WTC11 (cell line): ENCODE measurements around the gene DMXL1. TPM values are rescaled to one million over a fixed set of nuclear protein-coding genes. Genes with fewer than 3 reads are reported as not detected.

Experiments
- ATAC-seq: fragments of 200-7000 bp; cut with Tn5 transposase; 2 replicates; pipeline ENCODE4 v1.10.0; 2021; ENCODE audit warnings: mild to moderate bottlenecking, moderate library complexity
- CTCF ChIA-PET: fragments of 300-600 bp; sonication (Branson Sonifier 250); formaldehyde crosslinking; loops from one replicate; lab custom pipeline; 2021; ENCODE audit warnings: antibody characterized with exemption; lab: Charles Lee
- POLR2A ChIA-PET: fragments of 350-600 bp; sonication (Branson Sonifier 250); formaldehyde crosslinking; loops from one replicate; lab custom pipeline; 2021; ENCODE audit warnings: antibody characterized with exemption; lab: Charles Lee
- DNase-seq: peaks from one replicate; pipeline ENCODE4 v3.0.0; 2021; ENCODE audit warnings: low spot score
- H3K27ac Mint-ChIP-seq: 2 replicates; pipeline ENCODE4 v1.8.0; 2021; ENCODE audit warnings: mixed read lengths
- H3K27me3 Mint-ChIP-seq: 2 replicates; pipeline ENCODE4 v1.8.0; 2021; ENCODE audit warnings: low read depth, mild to moderate bottlenecking, moderate library complexity, mixed read lengths
- H3K36me3 Mint-ChIP-seq: 2 replicates; pipeline ENCODE4 v1.8.0; 2021; ENCODE audit warnings: mixed read lengths
- H3K4me1 Mint-ChIP-seq: 2 replicates; pipeline ENCODE4 v1.8.0; 2022; ENCODE audit warnings: mixed read lengths
- H3K4me3 Mint-ChIP-seq: 2 replicates; pipeline ENCODE4 v1.8.0; 2021; ENCODE audit warnings: mild to moderate bottlenecking, moderate library complexity, mixed read lengths
- H3K9me3 Mint-ChIP-seq: 2 replicates; pipeline ENCODE4 v1.8.0; 2021; ENCODE audit warnings: mixed read lengths
- CBFB ChIP-seq: sonication (generic); formaldehyde crosslinking; IDR thresholded peaks from 2 replicates; pipeline ENCODE4 v1.8.1; 2022; ENCODE audit warnings: mild to moderate bottlenecking, low read depth, missing genetic modification reagents
- CREB1 ChIP-seq: sonication (generic); formaldehyde crosslinking; IDR thresholded peaks from 2 replicates; pipeline ENCODE4 v1.8.0; 2023; ENCODE audit warnings: mild to moderate bottlenecking, missing genetic modification reagents
- FOXK1 ChIP-seq: sonication (generic); formaldehyde crosslinking; IDR thresholded peaks from 2 replicates; pipeline ENCODE4 v1.8.0; 2022; ENCODE audit warnings: mild to moderate bottlenecking, moderate library complexity, missing genetic modification reagents
- HMGA2 ChIP-seq: fragments of 250-450 bp; sonication (Bioruptor Pico); IDR thresholded peaks from 2 replicates; pipeline ENCODE4 v1.4.0; 2021; ENCODE audit warnings: mild to moderate bottlenecking, moderate library complexity
- IRF2 ChIP-seq: sonication (generic); formaldehyde crosslinking; IDR thresholded peaks from 2 replicates; pipeline ENCODE4 v1.8.0; 2022; ENCODE audit warnings: low read depth, missing genetic modification reagents, borderline replicate concordance
- JAZF1 ChIP-seq: fragments of 250-450 bp; sonication (Bioruptor Pico); IDR thresholded peaks from 2 replicates; pipeline ENCODE4 v1.9.0; 2021; ENCODE audit warnings: moderate library complexity, mild to moderate bottlenecking, inconsistent platforms
- NFYB ChIP-seq: sonication (generic); formaldehyde crosslinking; conservative IDR thresholded peaks from 2 replicates; pipeline ENCODE4 v1.8.0; 2022; ENCODE audit warnings: low read depth, missing genetic modification reagents
- NR3C1 ChIP-seq: sonication (generic); formaldehyde crosslinking; conservative IDR thresholded peaks from 2 replicates; pipeline ENCODE4 v1.8.1; 2023; ENCODE audit warnings: low read depth, mild to moderate bottlenecking, missing genetic modification reagents
- TEAD4 ChIP-seq: sonication (generic); formaldehyde crosslinking; IDR thresholded peaks from 2 replicates; pipeline ENCODE4 v1.8.0; 2022; ENCODE audit warnings: mild to moderate bottlenecking, missing genetic modification reagents
- ZNF121 ChIP-seq: sonication (generic); formaldehyde crosslinking; IDR thresholded peaks from 2 replicates; pipeline ENCODE4 v1.8.0; 2023; ENCODE audit warnings: missing genetic modification reagents
- ZNF317 ChIP-seq: sonication (generic); formaldehyde crosslinking; IDR thresholded peaks from 2 replicates; pipeline ENCODE4 v1.8.1; 2023; ENCODE audit warnings: low read depth, mild to moderate bottlenecking, moderate library complexity, missing genetic modification reagents, borderline replicate concordance
- ZNF396 ChIP-seq: fragments of 250-450 bp; sonication (Bioruptor Pico); IDR thresholded peaks from 2 replicates; pipeline ENCODE4 v1.8.0; 2021; ENCODE audit warnings: mild to moderate bottlenecking, moderate library complexity, borderline replicate concordance
- ZNF416 ChIP-seq: fragments of 250-450 bp; sonication (Bioruptor Pico); IDR thresholded peaks from 2 replicates; pipeline ENCODE4 v1.9.0; 2021; ENCODE audit warnings: mild to moderate bottlenecking, inconsistent platforms
- total RNA-seq: library from RNA; stranded (reverse); gene quantifications from 3 replicates; pipeline ENCODE4 v1.2.3, GENCODE V29; 2021
- TF ChIP-seq, protein P1 (sequence below): fragments of 250-450 bp; sonication (Bioruptor Pico); IDR thresholded peaks from 2 replicates; pipeline ENCODE4 v1.9.0; 2021; ENCODE audit warnings: moderate library complexity, mild to moderate bottlenecking, inconsistent platforms, borderline replicate concordance
- TF ChIP-seq, protein P2 (sequence below): fragments of 250-450 bp; sonication (Bioruptor Pico); conservative IDR thresholded peaks from 2 replicates; pipeline ENCODE4 v1.9.0; 2021; ENCODE audit warnings: mild to moderate bottlenecking
- TF ChIP-seq, protein P3 (sequence below): fragments of 250-450 bp; sonication (Bioruptor Pico); IDR thresholded peaks from 2 replicates; pipeline ENCODE4 v1.9.0; 2021; ENCODE audit warnings: mild to moderate bottlenecking
- TF ChIP-seq, protein P4 (sequence below): sonication (generic); formaldehyde crosslinking; IDR thresholded peaks from 2 replicates; pipeline ENCODE4 v1.8.0; 2023; ENCODE audit warnings: missing genetic modification reagents
- TF ChIP-seq, protein P5 (sequence below): sonication (generic); formaldehyde crosslinking; IDR thresholded peaks from 2 replicates; pipeline ENCODE4 v1.8.1; 2023; ENCODE audit warnings: mild to moderate bottlenecking, missing genetic modification reagents, moderate library complexity
- TF ChIP-seq, protein P6 (sequence below): sonication (generic); formaldehyde crosslinking; conservative IDR thresholded peaks from 2 replicates; pipeline ENCODE4 v1.8.1; 2023; ENCODE audit warnings: mild to moderate bottlenecking, low read depth, missing genetic modification reagents, moderate library complexity
- TF ChIP-seq, protein P7 (sequence below): sonication (generic); formaldehyde crosslinking; IDR thresholded peaks from 2 replicates; pipeline ENCODE4 v1.8.0; 2022; ENCODE audit warnings: mild to moderate bottlenecking, missing genetic modification reagents
- TF ChIP-seq, protein P8 (sequence below): fragments of 250-450 bp; sonication (Bioruptor Pico); IDR thresholded peaks from 2 replicates; pipeline ENCODE4 v2.1.2; 2022; ENCODE audit warnings: mild to moderate bottlenecking, moderate library complexity
- TF ChIP-seq, protein P9 (sequence below): sonication (generic); formaldehyde crosslinking; IDR thresholded peaks from 2 replicates; pipeline ENCODE4 v1.8.1; 2022; ENCODE audit warnings: mild to moderate bottlenecking, moderate library complexity, missing genetic modification reagents

The DMXL1 gene
- total RNA-seq, 1 experiment from 2014 or later, result 43.7 TPM

DNA sequence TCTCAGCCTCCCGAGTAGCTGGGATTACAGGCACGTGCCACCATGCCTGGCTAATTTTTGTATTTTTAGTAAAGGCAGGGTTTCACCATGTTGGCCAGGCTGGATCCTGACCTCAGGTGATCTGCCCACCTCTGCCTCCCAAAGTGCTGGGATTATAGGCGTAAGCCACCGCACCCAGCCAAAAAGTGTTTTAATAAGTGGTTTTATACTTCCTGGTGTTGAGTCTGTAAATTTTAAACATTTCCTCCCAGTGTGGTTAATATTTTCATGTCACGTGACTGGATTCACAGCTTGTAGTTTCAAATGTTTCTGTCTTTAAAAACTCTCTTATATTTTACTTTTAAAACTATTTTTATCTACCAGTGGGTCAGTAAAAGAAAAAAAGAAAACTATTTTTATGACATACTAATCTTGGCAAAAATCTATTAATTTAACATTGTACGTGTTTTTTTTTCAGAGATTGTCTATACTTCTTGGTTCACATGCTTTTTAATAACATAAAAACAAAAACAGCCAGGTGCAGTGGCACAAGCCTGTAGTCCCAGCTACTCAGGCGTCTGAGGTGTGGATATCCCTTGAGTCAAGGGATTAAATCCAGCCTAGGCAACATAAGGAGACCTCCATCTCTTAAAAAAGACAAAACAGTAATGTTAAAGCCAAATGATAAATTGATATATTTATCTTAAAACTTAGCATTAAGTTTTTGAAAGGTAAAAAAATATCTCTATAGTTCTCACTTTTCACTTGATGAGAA, 117.1 kb downstream of the DMXL1 start (continued):
- TF ChIP-seq, protein P1, sequence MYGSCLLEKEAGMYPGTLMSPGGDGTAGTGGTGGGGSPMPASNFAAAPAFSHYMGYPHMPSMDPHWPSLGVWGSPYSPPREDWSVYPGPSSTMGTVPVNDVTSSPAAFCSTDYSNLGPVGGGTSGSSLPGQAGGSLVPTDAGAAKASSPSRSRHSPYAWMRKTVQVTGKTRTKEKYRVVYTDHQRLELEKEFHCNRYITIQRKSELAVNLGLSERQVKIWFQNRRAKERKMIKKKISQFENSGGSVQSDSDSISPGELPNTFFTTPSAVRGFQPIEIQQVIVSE, result no peak
- TF ChIP-seq IRF2, result no peak
- TF ChIP-seq HMGA2 (CRISPR knock-in tag), result no peak
- TF ChIP-seq NR3C1 (CRISPR knock-in tag), result no peak
- TF ChIP-seq ZNF416 (CRISPR knock-in tag), result no peak
- no peak for TF ChIP-seq TEAD4 (CRISPR knock-in tag)
- TF ChIP-seq, protein P2, sequence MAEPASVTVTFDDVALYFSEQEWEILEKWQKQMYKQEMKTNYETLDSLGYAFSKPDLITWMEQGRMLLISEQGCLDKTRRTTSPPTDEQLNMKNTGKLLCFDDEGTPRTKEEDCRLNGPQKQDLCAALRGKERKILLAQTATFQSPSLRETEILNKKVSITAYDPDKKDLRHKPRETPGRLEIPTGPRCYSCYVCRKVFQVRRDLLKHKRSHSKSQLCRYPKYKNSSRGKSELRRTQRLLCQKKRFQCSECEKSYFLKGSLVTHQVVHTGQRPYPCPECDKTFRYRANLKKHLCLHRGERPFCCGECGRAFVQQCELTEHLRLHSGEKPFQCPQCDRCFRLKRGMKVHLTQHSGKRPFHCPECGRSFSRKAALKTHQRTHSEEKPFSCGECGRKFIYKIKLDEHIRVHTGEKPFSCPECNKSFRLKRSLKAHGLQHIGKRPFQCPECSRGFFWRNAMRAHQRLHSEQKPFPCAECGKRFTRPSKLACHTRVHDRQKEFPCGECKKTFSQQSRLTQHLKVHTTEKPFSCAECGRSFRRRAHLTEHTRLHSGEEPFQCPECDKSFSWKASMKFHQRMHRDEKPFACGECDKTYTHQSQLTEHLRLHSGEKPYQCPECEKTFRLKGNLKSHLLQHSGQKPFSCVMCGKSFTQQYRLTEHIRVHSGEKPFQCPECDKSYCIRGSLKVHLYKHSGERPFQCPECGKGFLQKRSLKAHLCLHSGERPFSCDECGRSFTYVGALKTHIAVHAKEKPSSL (CRISPR knock-in tag), result no peak
- no peak for TF ChIP-seq NFYB (CRISPR knock-in tag)
- no peak for TF ChIP-seq ZNF317 (CRISPR knock-in tag)
- TF ChIP-seq, all 79 proteins: peak for 0

DNA sequence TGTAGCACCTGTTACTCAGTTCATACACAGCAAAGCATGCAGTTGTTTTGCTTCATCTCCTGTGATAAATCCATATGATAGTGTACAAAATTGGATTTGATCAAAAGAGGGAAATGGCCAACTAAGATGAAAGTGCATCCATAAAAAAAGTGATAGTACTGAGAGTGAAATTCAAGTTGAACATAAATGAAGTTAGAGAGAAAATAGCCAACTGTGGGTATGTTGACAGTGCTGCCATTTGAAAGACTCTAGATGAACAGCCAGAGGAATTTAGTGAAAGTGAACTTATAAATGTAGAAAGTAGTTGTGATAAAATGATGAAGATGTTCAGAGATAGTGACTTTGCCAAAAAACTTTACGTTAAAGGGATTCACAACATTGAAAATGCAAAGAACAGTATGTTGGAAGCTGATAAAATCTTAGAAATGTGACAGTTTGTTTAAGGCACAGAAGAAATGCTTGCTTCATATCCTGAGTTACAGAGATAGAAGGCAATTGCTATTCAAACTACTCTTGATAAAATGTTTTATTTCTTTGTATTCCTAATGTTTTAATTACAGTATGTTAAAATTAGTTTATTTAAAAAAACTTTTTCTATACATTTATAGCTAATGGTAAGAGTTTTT, 119.7 kb downstream of the DMXL1 start:
- Mint-ChIP-seq H3K9me3 (no peaks in the 10 kb centered on the region), H3K36me3 (peaks cover 11% of the 10 kb centered on the region), H3K27me3 (no peaks in the 10 kb centered on the region), H3K27ac (no peak overlapping the region; the same call in 1 of the 2 replicates), H3K4me1 (peaks cover 28% of the 10 kb centered on the region), H3K4me3 (no peak overlapping the region)
- ChIA-PET CTCF (interaction anchor here (0.9 kb wide), 2 partner anchors 12 to 77 kb away, joined by 4 read pairs; no protein-coding TSS in a partner anchor), POLR2A (no interaction called here)
- ATAC-seq, result no peak
- TF ChIP-seq, protein P3, sequence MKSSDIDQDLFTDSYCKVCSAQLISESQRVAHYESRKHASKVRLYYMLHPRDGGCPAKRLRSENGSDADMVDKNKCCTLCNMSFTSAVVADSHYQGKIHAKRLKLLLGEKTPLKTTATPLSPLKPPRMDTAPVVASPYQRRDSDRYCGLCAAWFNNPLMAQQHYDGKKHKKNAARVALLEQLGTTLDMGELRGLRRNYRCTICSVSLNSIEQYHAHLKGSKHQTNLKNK (CRISPR knock-in tag), result no peak
- TF ChIP-seq CBFB (CRISPR knock-in tag), result no peak
- TF ChIP-seq, protein P4, sequence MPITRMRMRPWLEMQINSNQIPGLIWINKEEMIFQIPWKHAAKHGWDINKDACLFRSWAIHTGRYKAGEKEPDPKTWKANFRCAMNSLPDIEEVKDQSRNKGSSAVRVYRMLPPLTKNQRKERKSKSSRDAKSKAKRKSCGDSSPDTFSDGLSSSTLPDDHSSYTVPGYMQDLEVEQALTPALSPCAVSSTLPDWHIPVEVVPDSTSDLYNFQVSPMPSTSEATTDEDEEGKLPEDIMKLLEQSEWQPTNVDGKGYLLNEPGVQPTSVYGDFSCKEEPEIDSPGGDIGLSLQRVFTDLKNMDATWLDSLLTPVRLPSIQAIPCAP (CRISPR knock-in tag), result no peak
- TF ChIP-seq, protein P5, sequence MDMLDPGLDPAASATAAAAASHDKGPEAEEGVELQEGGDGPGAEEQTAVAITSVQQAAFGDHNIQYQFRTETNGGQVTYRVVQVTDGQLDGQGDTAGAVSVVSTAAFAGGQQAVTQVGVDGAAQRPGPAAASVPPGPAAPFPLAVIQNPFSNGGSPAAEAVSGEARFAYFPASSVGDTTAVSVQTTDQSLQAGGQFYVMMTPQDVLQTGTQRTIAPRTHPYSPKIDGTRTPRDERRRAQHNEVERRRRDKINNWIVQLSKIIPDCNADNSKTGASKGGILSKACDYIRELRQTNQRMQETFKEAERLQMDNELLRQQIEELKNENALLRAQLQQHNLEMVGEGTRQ (CRISPR knock-in tag), result no peak
- TF ChIP-seq, protein P6, sequence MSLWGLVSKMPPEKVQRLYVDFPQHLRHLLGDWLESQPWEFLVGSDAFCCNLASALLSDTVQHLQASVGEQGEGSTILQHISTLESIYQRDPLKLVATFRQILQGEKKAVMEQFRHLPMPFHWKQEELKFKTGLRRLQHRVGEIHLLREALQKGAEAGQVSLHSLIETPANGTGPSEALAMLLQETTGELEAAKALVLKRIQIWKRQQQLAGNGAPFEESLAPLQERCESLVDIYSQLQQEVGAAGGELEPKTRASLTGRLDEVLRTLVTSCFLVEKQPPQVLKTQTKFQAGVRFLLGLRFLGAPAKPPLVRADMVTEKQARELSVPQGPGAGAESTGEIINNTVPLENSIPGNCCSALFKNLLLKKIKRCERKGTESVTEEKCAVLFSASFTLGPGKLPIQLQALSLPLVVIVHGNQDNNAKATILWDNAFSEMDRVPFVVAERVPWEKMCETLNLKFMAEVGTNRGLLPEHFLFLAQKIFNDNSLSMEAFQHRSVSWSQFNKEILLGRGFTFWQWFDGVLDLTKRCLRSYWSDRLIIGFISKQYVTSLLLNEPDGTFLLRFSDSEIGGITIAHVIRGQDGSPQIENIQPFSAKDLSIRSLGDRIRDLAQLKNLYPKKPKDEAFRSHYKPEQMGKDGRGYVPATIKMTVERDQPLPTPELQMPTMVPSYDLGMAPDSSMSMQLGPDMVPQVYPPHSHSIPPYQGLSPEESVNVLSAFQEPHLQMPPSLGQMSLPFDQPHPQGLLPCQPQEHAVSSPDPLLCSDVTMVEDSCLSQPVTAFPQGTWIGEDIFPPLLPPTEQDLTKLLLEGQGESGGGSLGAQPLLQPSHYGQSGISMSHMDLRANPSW (CRISPR knock-in tag), result no peak
- TF ChIP-seq, protein P7, sequence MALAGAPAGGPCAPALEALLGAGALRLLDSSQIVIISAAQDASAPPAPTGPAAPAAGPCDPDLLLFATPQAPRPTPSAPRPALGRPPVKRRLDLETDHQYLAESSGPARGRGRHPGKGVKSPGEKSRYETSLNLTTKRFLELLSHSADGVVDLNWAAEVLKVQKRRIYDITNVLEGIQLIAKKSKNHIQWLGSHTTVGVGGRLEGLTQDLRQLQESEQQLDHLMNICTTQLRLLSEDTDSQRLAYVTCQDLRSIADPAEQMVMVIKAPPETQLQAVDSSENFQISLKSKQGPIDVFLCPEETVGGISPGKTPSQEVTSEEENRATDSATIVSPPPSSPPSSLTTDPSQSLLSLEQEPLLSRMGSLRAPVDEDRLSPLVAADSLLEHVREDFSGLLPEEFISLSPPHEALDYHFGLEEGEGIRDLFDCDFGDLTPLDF (CRISPR knock-in tag), result no peak
- TF ChIP-seq, protein P8, sequence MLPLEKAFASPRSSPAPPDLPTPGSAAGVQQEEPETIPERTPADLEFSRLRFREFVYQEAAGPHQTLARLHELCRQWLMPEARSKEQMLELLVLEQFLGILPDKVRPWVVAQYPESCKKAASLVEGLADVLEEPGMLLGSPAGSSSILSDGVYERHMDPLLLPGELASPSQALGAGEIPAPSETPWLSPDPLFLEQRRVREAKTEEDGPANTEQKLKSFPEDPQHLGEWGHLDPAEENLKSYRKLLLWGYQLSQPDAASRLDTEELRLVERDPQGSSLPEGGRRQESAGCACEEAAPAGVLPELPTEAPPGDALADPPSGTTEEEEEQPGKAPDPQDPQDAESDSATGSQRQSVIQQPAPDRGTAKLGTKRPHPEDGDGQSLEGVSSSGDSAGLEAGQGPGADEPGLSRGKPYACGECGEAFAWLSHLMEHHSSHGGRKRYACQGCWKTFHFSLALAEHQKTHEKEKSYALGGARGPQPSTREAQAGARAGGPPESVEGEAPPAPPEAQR (CRISPR knock-in tag), result no peak
- TF ChIP-seq JAZF1 (CRISPR knock-in tag), result no peak
- no peak for TF ChIP-seq FOXK1 (CRISPR knock-in tag)
- no peak for TF ChIP-seq ZNF121 (CRISPR knock-in tag)
- no peak for TF ChIP-seq CREB1 (CRISPR knock-in tag)
- no peak for TF ChIP-seq ZNF396 (CRISPR knock-in tag)
- TF ChIP-seq, protein P9, sequence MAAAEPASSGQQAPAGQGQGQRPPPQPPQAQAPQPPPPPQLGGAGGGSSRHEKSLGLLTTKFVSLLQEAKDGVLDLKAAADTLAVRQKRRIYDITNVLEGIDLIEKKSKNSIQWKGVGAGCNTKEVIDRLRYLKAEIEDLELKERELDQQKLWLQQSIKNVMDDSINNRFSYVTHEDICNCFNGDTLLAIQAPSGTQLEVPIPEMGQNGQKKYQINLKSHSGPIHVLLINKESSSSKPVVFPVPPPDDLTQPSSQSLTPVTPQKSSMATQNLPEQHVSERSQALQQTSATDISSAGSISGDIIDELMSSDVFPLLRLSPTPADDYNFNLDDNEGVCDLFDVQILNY (CRISPR knock-in tag), result no peak
- TF ChIP-seq, all 79 proteins: peak for 0
- no peak for DNase-seq
